Myocyte (in vitro differentiated cells): ENCODE data around the gene TIGD2. TPM values are rescaled to one million over a fixed set of nuclear protein-coding genes. Genes with fewer than 3 reads are reported as not detected.
A peak's percentile ranks its signal among the peaks of the same experiment; 100 is the strongest.

Source experiments
- DNase-seq: peaks from one replicate; pipeline ENCODE4 v3.0.0-alpha.2; 2012; ENCODE audit warnings: low read depth
- polyA plus RNA-seq: library from polyadenylated mRNA; unstranded; fragments of >200 nt; gene quantifications from one replicate; pipeline ENCODE4 v1.2.1, GENCODE V29; 2012; ENCODE audit warnings: missing spikeins
- total RNA-seq: library from RNA; depleted of rRNA; stranded (reverse); fragments of >200 nt; gene quantifications from 2 replicates; pipeline ENCODE4 v1.2.3, GENCODE V29; 2014

TIGD2 gene
- total RNA-seq: 8.8 and 9.2 TPM in 2 replicates
- polyA plus RNA-seq: 2.1 TPM

- peak; percentile 92 for DNase-seq
These were observed at the start of gene TIGD2 for GRCh38 chr4:89110986-89111832. Gene TIGD2 (plus strand): TSS chr4:89111533. CDS start chr4:89112975, 1,442 bp downstream.

- DNase-seq: no peak
These were observed 46.5 kb upstream of the TIGD2 start for GRCh38 chr4:89064848-89065247.

GRCh38 chr4:89067417-89067816, 43.9 kb upstream of the TIGD2 start:
- DNase-seq: no peak

GRCh38 chr4:89069481-89069880, 41.9 kb upstream of the TIGD2 start:
- DNase-seq: no peak

GRCh38 chr4:89070041-89070440, 41.3 kb upstream of the TIGD2 start:
- DNase-seq: no peak

- no peak for DNase-seq
These were observed 40.0 kb upstream of the TIGD2 start for GRCh38 chr4:89071311-89071710.

GRCh38 chr4:89072921-89073320, 38.4 kb upstream of the TIGD2 start:
- peak; percentile 70 for DNase-seq

- no peak for DNase-seq
These were observed 33.6 kb upstream of the TIGD2 start for GRCh38 chr4:89077761-89078160.

- no peak for DNase-seq
These were observed 33.0 kb upstream of the TIGD2 start for GRCh38 chr4:89078300-89078699.

GRCh38 chr4:89099034-89099433, 12.3 kb upstream of the TIGD2 start:
- DNase-seq: no peak

GRCh38 chr4:89099471-89099870, 11.9 kb upstream of the TIGD2 start:
- DNase-seq: no peak

- no peak for DNase-seq
These were observed 10.5 kb upstream of the TIGD2 start for GRCh38 chr4:89100853-89101252.

- no peak for DNase-seq
These were observed 9.8 kb upstream of the TIGD2 start for GRCh38 chr4:89101256-89102161.

GRCh38 chr4:89105726-89106125, 5.6 kb upstream of the TIGD2 start:
- no peak for DNase-seq

- DNase-seq: no peak
These were observed 3.2 kb upstream of the TIGD2 start for GRCh38 chr4:89108091-89108490.

- no peak for DNase-seq
These were observed 1.3 kb upstream of the TIGD2 start for GRCh38 chr4:89109841-89110540.

- DNase-seq: no peak
These were observed 770 bp upstream of the TIGD2 start for GRCh38 chr4:89110541-89110985.

- DNase-seq: no peak
These were observed 665 bp downstream of the TIGD2 start for GRCh38 chr4:89111833-89112563.

- no peak for DNase-seq
These were observed 2.1 kb downstream of the TIGD2 start for GRCh38 chr4:89113415-89113814.

- no peak for DNase-seq
These were observed 2.8 kb downstream of the TIGD2 start for GRCh38 chr4:89114100-89114499.

GRCh38 chr4:89117115-89117514, 5.8 kb downstream of the TIGD2 start:
- no peak for DNase-seq
